HCT116 (cell line): ENCODE measurements around the gene RYR3. TPM values are rescaled to one million over a fixed set of nuclear protein-coding genes. Genes with fewer than 3 reads are reported as not detected.

Source experiments
- ATAC-seq: fragments of 200-7000 bp; cut with Tn5 transposase; 2 replicates; pipeline ENCODE4 v1.9.1; 2020; ENCODE audit warnings: mild to moderate bottlenecking, moderate library complexity
- BruUV-seq: library from RNA; stranded (reverse); fragments of 400-500 nt; replicated peaks from 2 replicates; lab custom pipeline; 2021; lab: Mats Ljungman, UMichigan
- CTCF ChIA-PET: fragments of 300-600 bp; sonication (Branson Sonifier 250); formaldehyde crosslinking; loops from one replicate; lab custom pipeline; 2021; ENCODE audit warnings: antibody characterized with exemption; lab: Charles Lee
- POLR2A ChIA-PET: fragments of 300-600, 350-600 bp; sonication (Branson Sonifier 250); formaldehyde crosslinking; loops from one replicate; lab custom pipeline; 2021; ENCODE audit warnings: antibody characterized with exemption; lab: Charles Lee
- RAD21 ChIA-PET, 2 experiments: fragments of 300-600 bp; sonication (Branson Sonifier 250); formaldehyde crosslinking; loops; one replicate each; lab custom pipeline; 2023; ENCODE audit warnings: low total read pairs in 2 of 2; ENCODE audit not compliant: uncharacterized antibody in 2 of 2, unreplicated experiment in 2 of 2, low non-redundant PET in 1 of 2; lab: Charles Lee
- DNase-seq: peaks from one replicate; pipeline ENCODE4 v3.0.0-alpha.2; 2010; ENCODE audit warnings: low read depth, low spot score
- H2AFZ ChIP-seq: fragments of 200-600 bp; shearing (Covaris generic), sonication (generic); 2 replicates; pipeline ENCODE4 v1.6.1; 2017; ENCODE audit warnings: low read depth, mixed run types, mixed read lengths, antibody characterized with exemption, low read length; ENCODE audit not compliant: poor library complexity, severe bottlenecking
- H3K27ac ChIP-seq: 2 replicates; pipeline ENCODE4 v1.5.1; 2012; ENCODE audit warnings: low read depth, low read length
- H3K27me3 ChIP-seq: fragments of 200-600 bp; sonication (generic); 2 replicates; pipeline ENCODE4 v1.6.1; 2016; ENCODE audit warnings: mixed run types, low read length, mixed read lengths; ENCODE audit not compliant: insufficient read depth
- H3K36me3 ChIP-seq, 2 experiments: fragments of 200-500 bp in 1 of 2; fragments of 200-600 bp in 1 of 2; sonication (Bioruptor generic) in 1 of 2; sonication (generic) in 1 of 2; 2 replicates each; pipeline versions ENCODE4 v1.5.1 to v1.6.1; 2014 to 2016; ENCODE audit warnings: low read length in 2 of 2, inconsistent platforms in 1 of 2, mixed read lengths in 1 of 2, mixed run types in 1 of 2; ENCODE audit not compliant: insufficient read depth in 2 of 2, control insufficient read depth in 1 of 2
- H3K4me1 ChIP-seq, 2 experiments: fragments of 200-600 bp in 1 of 2; sonication (generic) in 1 of 2; 2 replicates each; pipeline versions ENCODE4 v1.5.1 to v1.6.1; 2012 to 2017; ENCODE audit warnings: low read length in 2 of 2, inconsistent platforms in 1 of 2, mild to moderate bottlenecking in 1 of 2, mixed read lengths in 1 of 2, mixed run types in 1 of 2, moderate library complexity in 1 of 2; ENCODE audit not compliant: insufficient read depth in 2 of 2, control insufficient read depth in 1 of 2
- H3K4me2 ChIP-seq: fragments of 200-600 bp; sonication (generic); 2 replicates; pipeline ENCODE4 v1.6.1; 2017; ENCODE audit warnings: mixed run types, low read length, mixed read lengths
- H3K4me3 ChIP-seq, 2 experiments: fragments of 200-600 bp in 1 of 2; sonication (generic) in 1 of 2; replicated peaks in 1 of 2; 2 replicates each; pipeline ENCODE4 v1.5.1; 2011 to 2016; ENCODE audit warnings: low read length in 2 of 2, control low read depth in 1 of 2, low read depth in 1 of 2, mild to moderate bottlenecking in 1 of 2, mixed read lengths in 1 of 2, mixed run types in 1 of 2
- H3K79me2 ChIP-seq: fragments of 200-600 bp; sonication (generic); 2 replicates; pipeline ENCODE4 v1.6.1; 2017; ENCODE audit warnings: mild to moderate bottlenecking, mixed run types, low read length, moderate library complexity, mixed read lengths; ENCODE audit not compliant: insufficient read depth
- H3K9ac ChIP-seq: fragments of 200-600 bp; sonication (generic); 2 replicates; pipeline ENCODE4 v1.6.1; 2016; ENCODE audit warnings: low read length, mixed read lengths
- H3K9me2 ChIP-seq: fragments of 200-600 bp; sonication (generic), shearing (Covaris generic); 2 replicates; pipeline ENCODE4 v1.6.1; 2017; ENCODE audit warnings: mixed run types, mild to moderate bottlenecking, moderate library complexity; ENCODE audit not compliant: insufficient read depth
- H3K9me3 ChIP-seq, 2 experiments: fragments of 200-500 bp in 1 of 2; fragments of 200-600 bp in 1 of 2; sonication (Bioruptor generic) in 1 of 2; sonication (generic) in 1 of 2; 2 replicates each; pipeline ENCODE4 v1.6.1; 2014 to 2017; ENCODE audit warnings: low read length in 2 of 2, mixed read lengths in 2 of 2, inconsistent platforms in 1 of 2, low read depth in 1 of 2, mild to moderate bottlenecking in 1 of 2, mixed run types in 1 of 2, moderate library complexity in 1 of 2; ENCODE audit not compliant: control insufficient read depth in 1 of 2, insufficient read depth in 1 of 2
- H4K20me1 ChIP-seq: fragments of 200-600 bp; sonication (generic), shearing (Covaris generic); 2 replicates; pipeline ENCODE4 v1.6.1; 2017; ENCODE audit warnings: mixed run types, mild to moderate bottlenecking, moderate library complexity; ENCODE audit not compliant: insufficient read depth
- CBX3 ChIP-seq: IDR thresholded peaks from 2 replicates; pipeline ENCODE4 v1.6.1; 2012; ENCODE audit warnings: low read depth
- CTCF ChIP-seq, 3 experiments: fragments of 200-600 bp in 1 of 3; sonication (generic) in 1 of 3; IDR thresholded peaks in 2 of 3; conservative IDR thresholded peaks in 1 of 3; 2 replicates each; pipeline ENCODE4 v1.5.1; 2012 to 2017; ENCODE audit warnings: low read depth in 2 of 3, low read length in 2 of 3, antibody characterized with exemption in 1 of 3, borderline replicate concordance in 1 of 3, control low read depth in 1 of 3, mild to moderate bottlenecking in 1 of 3, mixed read lengths in 1 of 3, mixed run types in 1 of 3, moderate library complexity in 1 of 3; ENCODE audit not compliant: insufficient read depth in 1 of 3
- ELF1 ChIP-seq: IDR thresholded peaks from 2 replicates; pipeline ENCODE4 v1.6.1; 2012; ENCODE audit warnings: low read depth, borderline replicate concordance
- EZH2 ChIP-seq: fragments of 200-600 bp; sonication (generic); IDR thresholded peaks from 2 replicates; pipeline ENCODE4 v1.6.1; 2017; ENCODE audit warnings: antibody characterized with exemption, mixed run types
- FOSL1 ChIP-seq: IDR thresholded peaks from 2 replicates; pipeline ENCODE4 v1.6.1; 2012; ENCODE audit warnings: low read depth
- JUND ChIP-seq: IDR thresholded peaks from 2 replicates; pipeline ENCODE4 v1.6.1; 2012
- MAX ChIP-seq: IDR thresholded peaks from 2 replicates; pipeline ENCODE4 v1.6.1; 2012
- POLR2A ChIP-seq: IDR thresholded peaks from 2 replicates; pipeline ENCODE4 v1.7.0; 2011; ENCODE audit warnings: borderline replicate concordance; ENCODE audit not compliant: insufficient read depth, insufficient read length; ENCODE audit errors: extremely low read depth
- RAD21 ChIP-seq: IDR thresholded peaks from 2 replicates; pipeline ENCODE4 v1.6.1; 2012; ENCODE audit warnings: low read depth, mild to moderate bottlenecking
- REST ChIP-seq: IDR thresholded peaks from 2 replicates; pipeline ENCODE4 v1.6.1; 2012; ENCODE audit warnings: low read depth
- TCF7L2 ChIP-seq: IDR thresholded peaks from 2 replicates; pipeline ENCODE4 v1.7.0; 2011; ENCODE audit warnings: borderline replicate concordance, inconsistent platforms; ENCODE audit not compliant: insufficient read depth, insufficient read length; ENCODE audit errors: extremely low read depth
- ZFX ChIP-seq: fragments of 450-650 bp; IDR thresholded peaks from 2 replicates; pipeline ENCODE4 v1.6.1; 2017
- intact Hi-C: fragments of 100-400 bp; cut with micrococcal nuclease; formaldehyde crosslinking; loops from 2 replicates; pipeline ENCODE4 v1.10.0; 2022
- total RNA-seq: library from RNA; stranded (reverse); gene quantifications from one replicate; pipeline ENCODE4 v1.2.1, GENCODE V29; 2021; ENCODE audit not compliant: unreplicated experiment

RYR3 gene
- total RNA-seq, 1 experiment from 2014 or later, result not detected

DNA sequence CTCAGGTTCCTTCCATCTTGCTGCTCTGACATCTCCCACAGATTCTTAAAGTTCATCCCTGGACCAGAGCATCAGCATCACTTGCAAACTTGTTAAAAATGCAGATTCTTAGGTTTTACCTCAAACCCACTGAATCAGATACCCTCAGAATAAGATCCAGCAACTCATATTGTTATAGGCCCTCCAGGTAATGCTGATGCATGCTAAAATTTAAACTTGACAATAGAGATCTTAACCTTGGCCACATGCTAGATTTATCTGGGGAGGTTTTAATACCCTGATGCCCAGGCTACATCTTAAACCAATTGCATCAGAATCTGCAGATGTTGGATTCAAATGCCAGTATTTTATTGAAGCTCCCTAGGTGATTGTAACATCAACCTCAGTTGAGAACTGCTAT, 256.9 kb downstream of the RYR3 start:
- CTCF ChIA-PET, result no interaction called here
- POLR2A ChIA-PET, result no interaction called here
- H3K9me3 ChIP-seq, result no peaks in the 10 kb centered on the region
- intact Hi-C loops, result no loop called here
- no peak overlapping the region for H3K4me2 ChIP-seq
- H3K4me3 ChIP-seq, result no peak overlapping the region
- H3K4me1 ChIP-seq, result no peaks in the 10 kb centered on the region
- H4K20me1 ChIP-seq, result no peaks in the 10 kb centered on the region
- no peaks in the 10 kb centered on the region for H3K36me3 ChIP-seq
- H3K9me2 ChIP-seq, result no peaks in the 10 kb centered on the region
- H3K27ac ChIP-seq, result no peak overlapping the region
- no peaks in the 10 kb centered on the region for H3K79me2 ChIP-seq
- H3K9ac ChIP-seq, result no peak overlapping the region
- no peak for TF ChIP-seq JUND
- no peak for TF ChIP-seq POLR2A
- no peak for TF ChIP-seq REST
- no peak for TF ChIP-seq MAX
- no peak for TF ChIP-seq CBX3
- TF ChIP-seq EZH2, result no peak
- TF ChIP-seq ZFX, result no peak
- no peak for TF ChIP-seq CTCF (IDR thresholded peaks at IDR 0.05 in 2 of 3, conservative IDR thresholded peaks at IDR 0.05 in 1 of 3; ENCODE audit: borderline replicate concordance in 1 of 3, insufficient read depth in 1 of 3, low read depth in 2 of 3, low read length in 2 of 3)
- no peak for TF ChIP-seq FOSL1
- TF ChIP-seq TCF7L2, result no peak
- no peak for TF ChIP-seq ELF1
- no peak for TF ChIP-seq RAD21
- DNase-seq (no peak), ATAC-seq (no peak)
- no TSS peak for BruUV-seq
- H3K27me3 ChIP-seq, result peaks cover 51% of the 10 kb centered on the region
- RAD21 ChIA-PET, result no interaction called here
- H2AFZ ChIP-seq, result no peak overlapping the region
